NCI-H2171 treated with DMSO at 0.1 percent for 48 hours (cell line): Measurements from ENCODE around the gene ERFL.
"Not testable (repeated sequence)": the region's sequence is repeated elsewhere in the genome, so short reads cannot be mapped to it uniquely, and the experiment has no call there.

ENCODE experiments used
- DNase-seq: peaks from one replicate; lab custom pipeline; 2025; lab: John Stamatoyannopoulos, UW

Gene ERFL

GRCh38 chr19:41877916-41878905 is 50.0 kb downstream of the ERFL start:
- DNase-seq = no peak

GRCh38 chr19:41876847-41877832 is 51.1 kb downstream of the ERFL start, which contains the start of gene CD79A:
CD79A (plus strand) TSS chr19:41877279; CDS start chr19:41877305, 26 bp downstream.
- no peak for DNase-seq

DNA sequence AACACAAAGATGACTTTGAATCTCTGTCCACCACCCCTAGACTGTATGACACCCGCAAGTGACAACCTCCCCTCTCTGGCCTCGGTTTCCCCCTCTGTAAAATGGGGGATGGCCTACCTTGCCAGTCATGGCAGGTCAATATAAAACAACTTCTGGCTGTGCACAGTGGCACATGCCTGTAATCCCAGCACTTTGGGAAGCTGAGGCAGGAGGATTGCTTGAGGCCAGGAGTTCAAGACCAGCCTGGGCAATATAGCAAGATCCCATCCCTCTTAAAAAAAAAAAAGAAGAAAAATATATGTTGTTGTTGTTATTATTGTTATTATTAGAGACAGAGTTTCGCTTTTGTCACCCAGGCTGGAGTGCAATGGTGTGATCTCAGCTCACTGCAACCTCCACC is 52.3 kb downstream of the ERFL start:
- not testable (repeated sequence) for DNase-seq

- DNase-seq = peak; percentile 79
Measured at GRCh38 chr19:41872775-41873647, 55.2 kb downstream of the ERFL start.

- no peak for DNase-seq
Measured at GRCh38 chr19:41872384-41872774, 55.9 kb downstream of the ERFL start.

- peak; percentile 4 for DNase-seq
Measured at GRCh38 chr19:41871573-41872383, 56.5 kb downstream of the ERFL start.

- DNase-seq = no peak
Measured at GRCh38 chr19:41870401-41870873, 57.8 kb downstream of the ERFL start.

DNA sequence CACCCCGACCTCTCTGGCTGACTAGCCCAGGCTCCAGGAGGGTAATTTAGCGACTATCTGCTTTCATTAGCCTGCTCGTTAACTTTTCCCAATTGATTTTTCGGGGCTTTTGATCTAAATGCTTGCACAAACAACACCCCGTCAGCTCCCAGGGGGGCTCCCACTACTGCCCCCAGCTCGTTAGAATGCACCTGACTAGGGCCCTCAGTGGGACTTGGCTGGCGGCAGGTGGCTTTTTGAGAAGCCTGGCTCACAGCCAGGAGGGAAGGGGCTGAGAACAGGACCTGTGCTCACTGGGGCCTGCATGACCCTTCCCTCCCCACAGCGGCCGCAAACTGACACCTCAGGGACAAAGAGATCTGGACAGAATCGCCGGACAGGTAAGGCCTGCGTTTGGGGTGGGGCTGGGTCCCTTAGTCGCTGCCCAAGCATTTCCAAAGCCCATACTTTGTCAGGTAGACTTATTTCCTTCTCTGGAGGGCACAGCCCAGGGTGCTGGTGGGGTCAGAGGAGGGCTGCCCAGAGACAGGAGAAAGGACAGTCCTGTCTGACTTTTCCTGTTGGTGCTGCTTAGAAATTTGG is 58.8 kb downstream of the ERFL start:
- peak; percentile 34 for DNase-seq

DNA sequence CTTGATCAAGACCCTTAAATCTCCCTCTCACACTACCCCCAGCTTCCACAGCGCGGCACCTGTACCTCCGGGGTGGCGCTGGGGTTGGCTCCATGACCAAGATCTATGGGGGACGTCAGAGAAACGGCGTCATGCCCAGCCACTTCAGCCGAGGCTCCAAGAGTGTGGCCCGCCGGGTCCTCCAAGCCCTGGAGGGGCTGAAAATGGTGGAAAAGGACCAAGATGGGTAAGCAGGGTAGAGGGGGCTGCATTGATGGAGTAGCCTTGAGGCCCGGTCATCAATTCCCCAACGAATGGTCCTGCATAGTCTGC is 59.3 kb downstream of the ERFL start:
- no peak for DNase-seq

DNA sequence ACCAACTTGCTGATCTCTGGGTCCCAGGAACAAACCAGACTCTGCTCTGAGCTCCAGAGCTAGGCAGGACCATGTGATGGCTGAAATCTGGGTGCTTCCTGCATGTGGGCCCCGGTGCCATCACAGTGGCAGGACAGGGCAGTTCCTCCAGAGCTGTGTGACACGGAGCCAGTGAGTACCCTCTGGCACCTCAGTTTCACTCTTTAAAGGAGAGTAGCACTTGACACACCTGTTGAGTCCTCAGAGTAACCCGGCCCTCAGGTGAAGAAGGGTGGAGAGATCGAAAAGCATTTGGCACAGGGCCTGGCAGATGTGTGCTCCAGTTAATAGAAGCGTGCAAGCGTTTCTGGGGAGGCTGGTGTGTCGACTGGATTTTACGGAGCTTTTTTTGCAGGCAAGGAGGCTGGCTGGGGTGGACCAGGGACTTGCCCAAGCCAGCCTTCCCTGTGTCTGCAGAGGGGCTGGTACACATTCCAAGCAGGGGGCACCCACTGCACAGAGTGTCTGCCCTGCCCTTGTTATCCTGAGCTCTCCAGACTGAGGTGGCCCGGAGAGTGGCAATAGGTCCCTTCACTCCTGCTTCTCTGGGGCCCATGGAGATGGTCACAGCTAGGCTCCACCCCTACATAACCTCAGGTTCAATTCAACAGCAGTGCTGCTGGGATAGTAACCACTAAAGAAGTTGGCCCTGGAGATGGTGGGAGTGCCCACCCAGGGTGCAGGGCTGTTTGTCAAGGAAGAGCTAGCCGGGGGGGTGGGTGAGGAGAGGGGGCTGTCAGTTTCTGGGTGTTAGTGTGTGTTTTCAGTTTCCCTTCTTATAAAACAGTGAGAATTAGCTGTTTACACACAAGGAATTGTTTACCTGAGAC is 59.9 kb downstream of the ERFL start:
- DNase-seq = no peak

- no peak for DNase-seq
Measured at GRCh38 chr19:41866284-41866683, 62.0 kb downstream of the ERFL start.

GRCh38 chr19:41864374-41864773 is 63.9 kb downstream of the ERFL start:
- DNase-seq = no peak

- no peak for DNase-seq
Measured at GRCh38 chr19:41863209-41863931, 64.9 kb downstream of the ERFL start.

GRCh38 chr19:41862445-41862986 is 65.7 kb downstream of the ERFL start:
- DNase-seq = no peak

DNA sequence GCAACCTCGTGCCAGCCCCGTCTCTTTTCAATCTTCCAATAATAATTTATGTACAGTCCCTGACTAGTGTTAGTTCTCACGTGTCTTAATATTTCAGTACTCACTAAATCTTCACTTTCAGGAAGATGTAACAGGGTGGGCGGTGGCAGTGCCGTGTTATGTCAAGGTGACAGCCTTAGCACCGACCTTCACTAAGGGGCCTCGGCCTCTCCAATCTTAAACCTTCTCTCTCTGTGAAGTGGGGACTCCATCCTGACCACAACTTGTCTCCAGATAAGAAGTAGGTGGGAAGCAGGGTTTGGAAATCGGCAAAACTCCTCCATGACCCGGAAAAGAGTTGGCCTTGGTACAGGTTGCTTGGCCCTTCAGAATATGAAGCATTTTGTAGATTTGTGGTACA is 66.4 kb downstream of the ERFL start:
- DNase-seq = no peak

DNA sequence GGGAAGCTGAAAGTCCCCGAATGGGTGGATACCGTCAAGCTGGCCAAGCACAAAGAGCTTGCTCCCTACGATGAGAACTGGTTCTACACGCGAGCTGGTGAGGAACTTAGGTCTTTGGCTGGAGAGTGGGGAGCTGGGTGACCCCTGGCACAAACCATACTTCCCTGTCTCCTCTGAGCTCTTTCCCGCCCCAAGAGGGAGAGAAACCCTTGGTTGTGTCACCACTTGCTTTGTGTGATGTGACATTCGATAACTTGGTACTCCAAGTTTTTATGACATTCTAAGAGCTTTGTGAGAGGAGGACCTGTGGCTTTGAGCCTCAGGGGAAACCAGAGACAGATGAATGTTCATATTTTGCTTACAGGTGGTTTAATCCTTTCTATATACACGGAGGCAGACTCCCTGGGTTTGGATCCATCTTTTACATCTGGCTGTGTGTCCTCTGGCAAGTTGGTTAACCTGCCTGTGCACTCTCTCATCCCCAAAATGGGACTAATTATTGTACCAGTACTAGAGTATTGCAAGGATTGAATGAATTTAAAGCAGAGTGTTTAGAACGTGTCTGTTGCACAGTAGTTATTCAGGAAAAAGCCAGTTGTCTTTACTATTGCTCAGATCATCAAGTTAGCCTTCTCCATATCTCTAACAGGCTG is 67.0 kb downstream of the ERFL start:
- DNase-seq = no peak

- DNase-seq = no peak
Measured at GRCh38 chr19:41860419-41861115, 67.7 kb downstream of the ERFL start.
